ENCODE results near the gene FBLN1. TPM values are rescaled to one million over a fixed set of nuclear protein-coding genes. Genes with fewer than 3 reads are reported as not detected.

The FBLN1 gene
- total and polyA plus RNA-seq, 2 of the 8 experiments (the other 6 are each of a cell fraction or from before 2014, with no cell fraction given), result 159 to 168 TPM

DNA sequence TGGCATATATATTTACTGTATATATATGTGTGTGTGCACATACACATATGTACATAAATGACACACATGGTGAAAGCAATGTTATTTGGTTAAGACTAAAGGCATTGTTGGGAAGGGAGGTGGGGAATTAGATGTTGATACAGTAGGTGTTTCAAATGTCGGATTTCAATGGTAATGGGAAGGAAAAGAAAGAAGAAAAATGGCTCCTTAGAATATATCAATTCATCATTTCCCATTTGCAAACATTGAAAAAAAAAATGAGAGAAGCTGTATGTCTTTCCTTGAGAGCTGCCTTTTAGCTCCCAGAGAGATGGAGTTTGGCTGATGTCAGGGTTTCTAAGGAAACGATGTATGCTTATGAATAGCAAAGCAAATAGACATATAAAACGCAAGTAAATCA lies 135.5 kb downstream of the FBLN1 start:
- Histone ChIP-seq H4K5ac (ENCODE audit: insufficient read length, low read depth, low read length) (no peak overlapping the region), H2AK5ac (ENCODE audit: low read depth, low read length) (no peak overlapping the region), H4K91ac (replicated peaks; ENCODE audit: insufficient read length, low read length) (no peak overlapping the region), H3K9me3 (ENCODE audit: insufficient read depth in 2 of 2, low read depth in 1 of 2, low read length in 1 of 2) (no peaks in the 10 kb centered on the region), H3K4me2 (ENCODE audit: insufficient read depth in 1 of 2, low read depth in 2 of 2, low read length in 2 of 2) (no peak overlapping the region), H3K27me3 (replicated peaks in 1 of 4; ENCODE audit: control insufficient read depth in 3 of 4, extremely low read depth in 1 of 4, insufficient read depth in 3 of 4, low read length in 3 of 4) (no peaks in the 10 kb centered on the region; a peak in 1 of 7 replicates), H3K27ac (ENCODE audit: low read depth, low read length) (no peak overlapping the region), H2BK5ac (ENCODE audit: low read depth, low read length) (no peak overlapping the region), H2BK12ac (ENCODE audit: low read depth, low read length) (no peak overlapping the region), H2BK15ac (ENCODE audit: low read length) (no peak overlapping the region), H3K4me3 (ENCODE audit: extremely low read depth in 1 of 4, insufficient read depth in 2 of 4, low read depth in 3 of 4, low read length in 4 of 4) (no peak overlapping the region), H4K20me1 (replicated peaks in 1 of 2; ENCODE audit: control insufficient read depth in 1 of 2, insufficient read depth in 2 of 2, low read length in 2 of 2) (no peaks in the 10 kb centered on the region), H3K9ac (replicated peaks in 1 of 4; ENCODE audit: extremely low read depth in 1 of 4, low read depth in 3 of 4, low read length in 3 of 4) (no peak overlapping the region), H3K4ac (replicated peaks; ENCODE audit: insufficient read length, low read depth, low read length) (no peak overlapping the region), H3K4me1 (replicated peaks in 1 of 4; ENCODE audit: control insufficient read depth in 3 of 4, insufficient read depth in 4 of 4, low read length in 3 of 4) (peaks cover 2 to 18% (median 10%) of the 10 kb centered on the region in 4 experiments), H3K23me2 (ENCODE audit: low read depth, low read length) (no peaks in the 10 kb centered on the region), H2BK20ac (ENCODE audit: low read length) (no peak overlapping the region), H3K23ac (ENCODE audit: insufficient read length) (no peak overlapping the region), H3K36me3 (ENCODE audit: control insufficient read depth in 2 of 4, insufficient read depth in 4 of 4, low read length in 3 of 4) (no peaks in the 10 kb centered on the region), H3K56ac (replicated peaks; ENCODE audit: insufficient read length, low read depth, low read length) (no peak overlapping the region), H3K79me2 (ENCODE audit: control insufficient read depth in 1 of 2, insufficient read depth in 2 of 2, low read length in 2 of 2) (no peaks in the 10 kb centered on the region), H2BK120ac (replicated peaks; ENCODE audit: low read depth, low read length) (no peak overlapping the region), H4K8ac (ENCODE audit: extremely low read depth, insufficient read depth, low read length) (no peak overlapping the region), H2AFZ (ENCODE audit: low read length) (no peak overlapping the region), H3K18ac (ENCODE audit: extremely low read depth, low read length) (no peak overlapping the region), H3K79me1 (ENCODE audit: low read depth, low read length) (no peaks in the 10 kb centered on the region), H3K14ac (ENCODE audit: insufficient read length) (no peak overlapping the region)
- TF ChIP-seq HDAC2 (IDR thresholded peaks at IDR 0.05; ENCODE audit: borderline replicate concordance in 1 of 2, low read depth in 2 of 2, low read length in 2 of 2) (no peak), TEAD4 (IDR thresholded peaks at IDR 0.05; ENCODE audit: low read depth, low read length) (no peak), SP4 (IDR thresholded peaks at IDR 0.05; ENCODE audit: low read length) (no peak), CHD2 (IDR thresholded peaks at IDR 0.05; ENCODE audit: low read length) (no peak), CREB1 (IDR thresholded peaks at IDR 0.05) (no peak), KDM1A (IDR thresholded peaks at IDR 0.05; ENCODE audit: borderline replicate concordance, low read length) (no peak), JUN (IDR thresholded peaks at IDR 0.05; ENCODE audit: low read depth, low read length) (no peak), RBBP5 (IDR thresholded peaks at IDR 0.05; ENCODE audit: borderline replicate concordance, low read depth, low read length) (no peak), EGR1 (IDR thresholded peaks at IDR 0.05; ENCODE audit: borderline replicate concordance, low read depth, low read length) (no peak), SIX5 (IDR thresholded peaks at IDR 0.05; ENCODE audit: low read depth, low read length) (no peak), ASH2L (IDR thresholded peaks at IDR 0.05; ENCODE audit: low read length) (no peak), ZNF274 (IDR thresholded peaks at IDR 0.05; ENCODE audit: borderline replicate concordance, extremely low read depth, low read length) (no peak)
- TF ChIP-seq, protein P1, sequence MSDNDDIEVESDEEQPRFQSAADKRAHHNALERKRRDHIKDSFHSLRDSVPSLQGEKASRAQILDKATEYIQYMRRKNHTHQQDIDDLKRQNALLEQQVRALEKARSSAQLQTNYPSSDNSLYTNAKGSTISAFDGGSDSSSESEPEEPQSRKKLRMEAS (IDR thresholded peaks at IDR 0.05), result no peak
- TF ChIP-seq, protein P2, sequence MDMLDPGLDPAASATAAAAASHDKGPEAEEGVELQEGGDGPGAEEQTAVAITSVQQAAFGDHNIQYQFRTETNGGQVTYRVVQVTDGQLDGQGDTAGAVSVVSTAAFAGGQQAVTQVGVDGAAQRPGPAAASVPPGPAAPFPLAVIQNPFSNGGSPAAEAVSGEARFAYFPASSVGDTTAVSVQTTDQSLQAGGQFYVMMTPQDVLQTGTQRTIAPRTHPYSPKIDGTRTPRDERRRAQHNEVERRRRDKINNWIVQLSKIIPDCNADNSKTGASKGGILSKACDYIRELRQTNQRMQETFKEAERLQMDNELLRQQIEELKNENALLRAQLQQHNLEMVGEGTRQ (IDR thresholded peaks at IDR 0.05; ENCODE audit: low read length), result no peak
- FAIRE-seq, result no peak
- ChIA-PET POLR2A (ENCODE audit: partially characterized antibody) (interaction anchor here (1.1 kb wide), 1 partner anchor 18 kb away, joined by 3 read pairs; no protein-coding TSS in a partner anchor), CTCF (ENCODE audit: partially characterized antibody) (interaction anchor here (1.0 to 1.2 kb wide), 3 partner anchors 10 to 60 kb away, joined by 3 to 4 read pairs (median 4); no protein-coding TSS in a partner anchor)
- DNase-seq (ENCODE audit: low read depth in 1 of 2, low spot score in 2 of 2), result no peak
- 93 to 100% methylated on average over 1 to 3 of the region's 3 CpGs for WGBS, 2 experiments (ENCODE audit: extremely low coverage in 1 of 2, insufficient coverage in 1 of 2, insufficient read length in 1 of 2, insufficient replicate concordance in 2 of 2, low coverage in 1 of 2, low lambda C conversion rate in 2 of 2, missing lambda C conversion rate in 1 of 2)

Measured in H1 (cell line).